ENCODE results near the gene MACO1. TPM values are rescaled to one million over a fixed set of nuclear protein-coding genes. Genes with fewer than 3 reads are reported as not detected.

The MACO1 gene
- total and polyA plus RNA-seq, 2 of the 8 experiments (the other 6 are each of a cell fraction or from before 2014, with no cell fraction given), result 3.5 to 15.1 TPM

GRCh38 chr1:25500694-25501093, 70.0 kb downstream of the MACO1 start:
- DNase-seq (ENCODE audit: low read depth in 1 of 2, low spot score in 2 of 2) (no peak), FAIRE-seq (no peak)
- Histone ChIP-seq H3K23me2 (ENCODE audit: low read depth, low read length) (no peaks in the 10 kb centered on the region), H3K4me3 (ENCODE audit: extremely low read depth in 1 of 4, insufficient read depth in 2 of 4, low read depth in 3 of 4, low read length in 4 of 4) (no peak overlapping the region), H2BK20ac (ENCODE audit: low read length) (no peak overlapping the region), H3K27ac (ENCODE audit: low read depth, low read length) (no peak overlapping the region), H2AFZ (ENCODE audit: low read length) (no peak overlapping the region), H3K14ac (ENCODE audit: insufficient read length) (no peak overlapping the region), H3K9me3 (ENCODE audit: insufficient read depth in 2 of 2, low read depth in 1 of 2, low read length in 1 of 2) (no peaks in the 10 kb centered on the region), H3K79me2 (ENCODE audit: control insufficient read depth in 1 of 2, insufficient read depth in 2 of 2, low read length in 2 of 2) (no peaks in the 10 kb centered on the region), H3K4me1 (replicated peaks in 1 of 4; ENCODE audit: control insufficient read depth in 3 of 4, insufficient read depth in 4 of 4, low read length in 3 of 4) (peaks cover 1 to 9% (median 4%) of the 10 kb centered on the region in 4 experiments; a peak in 6 of 7 replicates), H4K5ac (ENCODE audit: insufficient read length, low read depth, low read length) (no peak overlapping the region), H2BK120ac (replicated peaks; ENCODE audit: low read depth, low read length) (no peak overlapping the region), H3K9ac (replicated peaks in 1 of 4; ENCODE audit: extremely low read depth in 1 of 4, low read depth in 3 of 4, low read length in 3 of 4) (no peak overlapping the region), H3K56ac (replicated peaks; ENCODE audit: insufficient read length, low read depth, low read length) (no peak overlapping the region), H3K36me3 (ENCODE audit: control insufficient read depth in 2 of 4, insufficient read depth in 4 of 4, low read length in 3 of 4) (peaks cover 0 to 5% (median 2%) of the 10 kb centered on the region in 4 experiments; a peak in 3 of 8 replicates), H2AK5ac (ENCODE audit: low read depth, low read length) (no peak overlapping the region), H3K4me2 (ENCODE audit: insufficient read depth in 1 of 2, low read depth in 2 of 2, low read length in 2 of 2) (no peak overlapping the region), H3K79me1 (ENCODE audit: low read depth, low read length) (no peaks in the 10 kb centered on the region), H2BK5ac (ENCODE audit: low read depth, low read length) (no peak overlapping the region), H4K8ac (ENCODE audit: extremely low read depth, insufficient read depth, low read length) (no peak overlapping the region), H3K27me3 (replicated peaks in 1 of 4; ENCODE audit: control insufficient read depth in 3 of 4, extremely low read depth in 1 of 4, insufficient read depth in 3 of 4, low read length in 3 of 4) (no peaks in the 10 kb centered on the region), H3K4ac (replicated peaks; ENCODE audit: insufficient read length, low read depth, low read length) (no peak overlapping the region), H4K20me1 (replicated peaks in 1 of 2; ENCODE audit: control insufficient read depth in 1 of 2, insufficient read depth in 2 of 2, low read length in 2 of 2) (no peaks in the 10 kb centered on the region), H4K91ac (replicated peaks; ENCODE audit: insufficient read length, low read length) (no peak overlapping the region), H3K18ac (ENCODE audit: extremely low read depth, low read length) (no peak overlapping the region), H2BK12ac (ENCODE audit: low read depth, low read length) (no peak overlapping the region), H2BK15ac (ENCODE audit: low read length) (no peak overlapping the region), H3K23ac (ENCODE audit: insufficient read length) (no peak overlapping the region)
- TF ChIP-seq TEAD4 (IDR thresholded peaks at IDR 0.05; ENCODE audit: low read depth, low read length) (no peak), SRF (IDR thresholded peaks at IDR 0.05; ENCODE audit: low read depth, low read length) (no peak), RXRA (IDR thresholded peaks at IDR 0.05; ENCODE audit: insufficient read depth, low read depth, low read length) (no peak), SIX5 (IDR thresholded peaks at IDR 0.05; ENCODE audit: low read depth, low read length) (no peak), YY1 (IDR thresholded peaks at IDR 0.05; ENCODE audit: low read depth, low read length) (no peak), ZNF274 (IDR thresholded peaks at IDR 0.05; ENCODE audit: borderline replicate concordance, extremely low read depth, low read length) (no peak), NRF1 (IDR thresholded peaks at IDR 0.05; ENCODE audit: low read depth, low read length) (no peak), USF2 (IDR thresholded peaks at IDR 0.05; ENCODE audit: low read length) (no peak), TBP (IDR thresholded peaks at IDR 0.05; ENCODE audit: low read depth, low read length) (no peak)
- CTCF ChIA-PET (ENCODE audit: partially characterized antibody), result interaction anchor here (1.1 to 9.2 kb wide), 4 partner anchors 11 to 99 kb away, joined by 4 to 240 read pairs (median 49); no protein-coding TSS in a partner anchor
- 87% methylated on average over 1 of the region's 1 CpG; no CpG with 5 or more reads in 1 of the 2 experiments for WGBS, 2 experiments (ENCODE audit: extremely low coverage in 1 of 2, insufficient coverage in 1 of 2, insufficient read length in 1 of 2, insufficient replicate concordance in 2 of 2, low coverage in 1 of 2, low lambda C conversion rate in 2 of 2, missing lambda C conversion rate in 1 of 2)
- POLR2A ChIA-PET (ENCODE audit: partially characterized antibody), result no interaction called here
